NCI-H2196 treated with DMSO at 0.1 percent for 48 hours (cell line): ENCODE data around the gene ABI3BP.
"Not testable (repeated sequence)": the region's sequence is repeated elsewhere in the genome, so short reads cannot be mapped to it uniquely, and the experiment has no call there.

Source experiments
- DNase-seq: peaks from one replicate; lab custom pipeline; 2025; ENCODE audit not compliant: unreplicated experiment; lab: John Stamatoyannopoulos, UW

The ABI3BP gene

GRCh38 chr3:100954199-100954935 is 38.9 kb downstream of the ABI3BP start:
- no peak for DNase-seq

GRCh38 chr3:100953103-100953502 is 40.1 kb downstream of the ABI3BP start:
- DNase-seq, result no peak

- no peak for DNase-seq
Measured at GRCh38 chr3:100947119-100947518, 46.1 kb downstream of the ABI3BP start.

- DNase-seq, result not testable (repeated sequence)
Measured at GRCh38 chr3:100946096-100946495, 47.1 kb downstream of the ABI3BP start.

GRCh38 chr3:100941451-100941850 is 51.8 kb downstream of the ABI3BP start:
- DNase-seq, result no peak

- DNase-seq, result no peak
Measured at GRCh38 chr3:100941041-100941440, 52.2 kb downstream of the ABI3BP start.

GRCh38 chr3:100936931-100937330 is 56.3 kb downstream of the ABI3BP start:
- DNase-seq, result no peak

GRCh38 chr3:100932491-100932890 is 60.7 kb downstream of the ABI3BP start:
- DNase-seq, result no peak

- DNase-seq, result no peak
Measured at GRCh38 chr3:100928638-100929428, 64.4 kb downstream of the ABI3BP start.

- DNase-seq, result no peak
Measured at GRCh38 chr3:100927775-100928174, 65.4 kb downstream of the ABI3BP start.

GRCh38 chr3:100915706-100916495 is 77.3 kb downstream of the ABI3BP start:
- no peak for DNase-seq

GRCh38 chr3:100913870-100914648 is 79.2 kb downstream of the ABI3BP start:
- no peak for DNase-seq

- no peak for DNase-seq
Measured at GRCh38 chr3:100912976-100913545, 80.2 kb downstream of the ABI3BP start.

- no peak for DNase-seq
Measured at GRCh38 chr3:100912571-100912970, 80.7 kb downstream of the ABI3BP start.

- DNase-seq, result no peak
Measured at GRCh38 chr3:100911956-100912355, 81.3 kb downstream of the ABI3BP start.

- DNase-seq, result no peak
Measured at GRCh38 chr3:100910986-100911385, 82.2 kb downstream of the ABI3BP start.

- DNase-seq, result no peak
Measured at GRCh38 chr3:100902572-100902971, 90.6 kb downstream of the ABI3BP start.

GRCh38 chr3:100900671-100901335 is 92.4 kb downstream of the ABI3BP start:
- no peak for DNase-seq

GRCh38 chr3:100899440-100900091 is 93.7 kb downstream of the ABI3BP start:
- no peak for DNase-seq
